Glutamatergic neuron (in vitro differentiated cells): Measurements from ENCODE around the gene CPSF4L. TPM values are rescaled to one million over a fixed set of nuclear protein-coding genes. Genes with fewer than 3 reads are reported as not detected.

Experiments
- DNase-seq: peaks from one replicate; pipeline ENCODE4 v3.0.0; 2022
- H3K27ac Mint-ChIP-seq: one replicate; pipeline ENCODE4 v1.8.0; 2020; ENCODE audit warnings: mild to moderate bottlenecking, mixed read lengths, inconsistent platforms; ENCODE audit not compliant: unreplicated experiment
- H3K27me3 Mint-ChIP-seq: one replicate; pipeline ENCODE4 v1.8.0; 2020; ENCODE audit warnings: mild to moderate bottlenecking, moderate library complexity, mixed read lengths, inconsistent platforms; ENCODE audit not compliant: unreplicated experiment
- H3K36me3 Mint-ChIP-seq: one replicate; pipeline ENCODE4 v1.8.0; 2020; ENCODE audit warnings: mild to moderate bottlenecking, mixed read lengths, inconsistent platforms; ENCODE audit not compliant: unreplicated experiment
- H3K4me1 Mint-ChIP-seq: one replicate; pipeline ENCODE4 v1.8.0; 2020; ENCODE audit warnings: mild to moderate bottlenecking, low read depth, mixed read lengths, inconsistent platforms; ENCODE audit not compliant: unreplicated experiment
- H3K4me3 Mint-ChIP-seq: one replicate; pipeline ENCODE4 v1.8.0; 2020; ENCODE audit warnings: mild to moderate bottlenecking, mixed read lengths, inconsistent platforms; ENCODE audit not compliant: unreplicated experiment
- H3K9me3 Mint-ChIP-seq: one replicate; pipeline ENCODE4 v1.8.0; 2020; ENCODE audit warnings: mild to moderate bottlenecking, moderate library complexity, mixed read lengths, inconsistent platforms; ENCODE audit not compliant: unreplicated experiment
- total RNA-seq: library from RNA; stranded (reverse); fragmentation: NEBNext Ultra II Directional; extraction: Animal tissue kit (Norgen Biotek cat#: 25700); gene quantifications from one replicate; pipeline ENCODE4 v1.2.1, GENCODE V29; 2021; ENCODE audit not compliant: unreplicated experiment
- TF ChIP-seq, protein P1 (sequence below): fragments of 200-600 bp; sonication (generic); IDR thresholded peaks from one replicate; pipeline ENCODE4 v1.5.0; 2021; ENCODE audit not compliant: partially characterized antibody, unreplicated experiment

CPSF4L gene
- total RNA-seq, 1 donor from 2014 or later: 0.44 TPM

GRCh38 chr17:73240561-73240960, 21.1 kb downstream of the CPSF4L start:
- Mint-ChIP-seq H3K27ac (no peak overlapping the region), H3K9me3 (no peaks in the 10 kb centered on the region), H3K36me3 (no peaks in the 10 kb centered on the region), H3K4me3 (no peak overlapping the region), H3K4me1 (peaks cover 5% of the 10 kb centered on the region), H3K27me3 (no peaks in the 10 kb centered on the region)
- TF ChIP-seq, protein P1, sequence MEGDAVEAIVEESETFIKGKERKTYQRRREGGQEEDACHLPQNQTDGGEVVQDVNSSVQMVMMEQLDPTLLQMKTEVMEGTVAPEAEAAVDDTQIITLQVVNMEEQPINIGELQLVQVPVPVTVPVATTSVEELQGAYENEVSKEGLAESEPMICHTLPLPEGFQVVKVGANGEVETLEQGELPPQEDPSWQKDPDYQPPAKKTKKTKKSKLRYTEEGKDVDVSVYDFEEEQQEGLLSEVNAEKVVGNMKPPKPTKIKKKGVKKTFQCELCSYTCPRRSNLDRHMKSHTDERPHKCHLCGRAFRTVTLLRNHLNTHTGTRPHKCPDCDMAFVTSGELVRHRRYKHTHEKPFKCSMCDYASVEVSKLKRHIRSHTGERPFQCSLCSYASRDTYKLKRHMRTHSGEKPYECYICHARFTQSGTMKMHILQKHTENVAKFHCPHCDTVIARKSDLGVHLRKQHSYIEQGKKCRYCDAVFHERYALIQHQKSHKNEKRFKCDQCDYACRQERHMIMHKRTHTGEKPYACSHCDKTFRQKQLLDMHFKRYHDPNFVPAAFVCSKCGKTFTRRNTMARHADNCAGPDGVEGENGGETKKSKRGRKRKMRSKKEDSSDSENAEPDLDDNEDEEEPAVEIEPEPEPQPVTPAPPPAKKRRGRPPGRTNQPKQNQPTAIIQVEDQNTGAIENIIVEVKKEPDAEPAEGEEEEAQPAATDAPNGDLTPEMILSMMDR: no peak
- no peak for DNase-seq

- peaks cover 6% of the 10 kb centered on the region for H3K4me1 Mint-ChIP-seq
- no peak overlapping the region for H3K27ac Mint-ChIP-seq
- H3K9me3 Mint-ChIP-seq: peaks cover 2% of the 10 kb centered on the region
- no peak for DNase-seq
- peaks cover 2% of the 10 kb centered on the region for H3K27me3 Mint-ChIP-seq
- H3K36me3 Mint-ChIP-seq: no peaks in the 10 kb centered on the region
- H3K4me3 Mint-ChIP-seq: peak overlapping the region; percentile 7
- TF ChIP-seq, protein P1: no peak
Observed at GRCh38 chr17:73237714-73238113, 24.0 kb downstream of the CPSF4L start.

GRCh38 chr17:73234736-73235135, 26.9 kb downstream of the CPSF4L start:
- no peak for DNase-seq
- peaks cover 13% of the 10 kb centered on the region for H3K9me3 Mint-ChIP-seq
- H3K27ac Mint-ChIP-seq: no peak overlapping the region
- no peak overlapping the region for H3K4me3 Mint-ChIP-seq
- TF ChIP-seq, protein P1: no peak
- H3K36me3 Mint-ChIP-seq: no peaks in the 10 kb centered on the region
- H3K27me3 Mint-ChIP-seq: peaks cover 7% of the 10 kb centered on the region
- peaks cover 9% of the 10 kb centered on the region for H3K4me1 Mint-ChIP-seq

DNA sequence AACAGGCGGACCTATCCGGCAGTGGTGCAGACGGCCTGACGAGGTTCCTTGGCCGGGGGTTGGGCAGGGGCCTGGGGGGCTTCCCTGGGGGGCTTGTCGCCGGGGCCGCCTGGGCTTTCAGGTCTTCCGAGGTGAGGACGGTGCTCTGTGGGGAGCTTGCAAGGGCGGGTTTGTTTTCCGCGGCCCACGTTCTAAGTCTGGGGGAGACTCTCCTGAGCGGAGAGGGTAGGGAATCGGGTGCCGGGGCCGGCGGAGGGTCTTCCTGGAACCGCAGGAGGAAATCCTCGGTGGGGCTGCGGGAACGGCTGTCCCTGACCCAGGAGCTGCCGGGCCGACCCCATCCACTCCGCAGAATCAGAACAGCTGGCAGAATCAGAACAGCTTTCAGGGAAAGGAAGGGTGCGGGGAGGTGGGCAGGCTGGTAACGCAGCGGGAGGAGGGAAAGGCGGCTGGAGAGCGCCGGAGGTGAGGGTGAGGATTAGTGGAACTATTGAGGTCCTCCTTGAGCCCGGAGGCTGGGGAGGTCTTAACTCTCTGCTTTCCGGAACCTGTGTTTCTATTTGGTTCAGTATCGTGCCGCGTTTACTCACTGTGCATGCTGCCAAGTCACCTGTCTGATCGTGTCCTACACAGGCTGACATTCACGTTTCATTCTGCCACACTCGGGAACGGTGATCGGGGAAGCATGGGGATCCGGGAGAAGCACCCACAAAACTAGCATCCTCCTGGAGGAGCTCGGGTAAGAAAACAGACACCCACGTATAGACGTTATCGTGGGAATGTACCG, 28.9 kb downstream of the CPSF4L start:
- Mint-ChIP-seq H3K9me3 (peaks cover 13% of the 10 kb centered on the region), H3K4me3 (peak overlapping the region; percentile 99), H3K27ac (peak overlapping the region; percentile 95), H3K36me3 (no peaks in the 10 kb centered on the region), H3K27me3 (peaks cover 7% of the 10 kb centered on the region), H3K4me1 (peaks cover 23% of the 10 kb centered on the region)
- TF ChIP-seq, protein P1: no peak
- peak; percentile 74 for DNase-seq

GRCh38 chr17:73231841-73232586, 29.7 kb downstream of the CPSF4L start:
- Mint-ChIP-seq H3K9me3 (peaks cover 13% of the 10 kb centered on the region), H3K4me1 (peaks cover 26% of the 10 kb centered on the region), H3K36me3 (no peaks in the 10 kb centered on the region), H3K27ac (peak overlapping the region; percentile 95), H3K4me3 (peak overlapping the region; percentile 99), H3K27me3 (peaks cover 7% of the 10 kb centered on the region)
- TF ChIP-seq, protein P1: peak; percentile 36
- DNase-seq: peak; percentile 98
